ENCODE results near the gene SEMA4D.

Gene SEMA4D

GRCh38 chr9:89448381-89448780 lies 49.5 kb downstream of the SEMA4D start:
- no peak for DNase-seq (ENCODE audit: low read depth)
- TF ChIP-seq POLR2A (IDR thresholded peaks at IDR 0.05; ENCODE audit: extremely low read depth, insufficient read length), result no peak
- TF ChIP-seq MAX (IDR thresholded peaks at IDR 0.05; ENCODE audit: low read depth, low read length), result no peak
- no peak for TF ChIP-seq MYC (IDR thresholded peaks at IDR 0.05; ENCODE audit: low read depth, low read length)
- TF ChIP-seq, protein P1, sequence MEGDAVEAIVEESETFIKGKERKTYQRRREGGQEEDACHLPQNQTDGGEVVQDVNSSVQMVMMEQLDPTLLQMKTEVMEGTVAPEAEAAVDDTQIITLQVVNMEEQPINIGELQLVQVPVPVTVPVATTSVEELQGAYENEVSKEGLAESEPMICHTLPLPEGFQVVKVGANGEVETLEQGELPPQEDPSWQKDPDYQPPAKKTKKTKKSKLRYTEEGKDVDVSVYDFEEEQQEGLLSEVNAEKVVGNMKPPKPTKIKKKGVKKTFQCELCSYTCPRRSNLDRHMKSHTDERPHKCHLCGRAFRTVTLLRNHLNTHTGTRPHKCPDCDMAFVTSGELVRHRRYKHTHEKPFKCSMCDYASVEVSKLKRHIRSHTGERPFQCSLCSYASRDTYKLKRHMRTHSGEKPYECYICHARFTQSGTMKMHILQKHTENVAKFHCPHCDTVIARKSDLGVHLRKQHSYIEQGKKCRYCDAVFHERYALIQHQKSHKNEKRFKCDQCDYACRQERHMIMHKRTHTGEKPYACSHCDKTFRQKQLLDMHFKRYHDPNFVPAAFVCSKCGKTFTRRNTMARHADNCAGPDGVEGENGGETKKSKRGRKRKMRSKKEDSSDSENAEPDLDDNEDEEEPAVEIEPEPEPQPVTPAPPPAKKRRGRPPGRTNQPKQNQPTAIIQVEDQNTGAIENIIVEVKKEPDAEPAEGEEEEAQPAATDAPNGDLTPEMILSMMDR (IDR thresholded peaks at IDR 0.05; ENCODE audit: low read depth, low read length), result no peak

GRCh38 chr9:89447416-89447815 lies 50.5 kb downstream of the SEMA4D start:
- TF ChIP-seq MYC (IDR thresholded peaks at IDR 0.05; ENCODE audit: low read depth, low read length), result no peak
- H3K4me3 ChIP-seq (ENCODE audit: low read depth, low read length), result no peak overlapping the region
- no peak for DNase-seq (ENCODE audit: low read depth)

More at GRCh38 chr9:89448381-89448780, 49.5 kb downstream of the SEMA4D start:
- H3K4me3 ChIP-seq (ENCODE audit: low read depth, low read length), result no peak overlapping the region

GRCh38 chr9:89446961-89447310 lies 51.0 kb downstream of the SEMA4D start:
- no peak overlapping the region for H3K4me3 ChIP-seq (ENCODE audit: low read depth, low read length)
- DNase-seq (ENCODE audit: low read depth), result no peak
- TF ChIP-seq, protein P1 (IDR thresholded peaks at IDR 0.05; ENCODE audit: low read depth, low read length), result no peak
- TF ChIP-seq POLR2A (IDR thresholded peaks at IDR 0.05; ENCODE audit: extremely low read depth, insufficient read length) (no peak), MAX (IDR thresholded peaks at IDR 0.05; ENCODE audit: low read depth, low read length) (no peak), MYC (IDR thresholded peaks at IDR 0.05; ENCODE audit: low read depth, low read length) (no peak)

DNA sequence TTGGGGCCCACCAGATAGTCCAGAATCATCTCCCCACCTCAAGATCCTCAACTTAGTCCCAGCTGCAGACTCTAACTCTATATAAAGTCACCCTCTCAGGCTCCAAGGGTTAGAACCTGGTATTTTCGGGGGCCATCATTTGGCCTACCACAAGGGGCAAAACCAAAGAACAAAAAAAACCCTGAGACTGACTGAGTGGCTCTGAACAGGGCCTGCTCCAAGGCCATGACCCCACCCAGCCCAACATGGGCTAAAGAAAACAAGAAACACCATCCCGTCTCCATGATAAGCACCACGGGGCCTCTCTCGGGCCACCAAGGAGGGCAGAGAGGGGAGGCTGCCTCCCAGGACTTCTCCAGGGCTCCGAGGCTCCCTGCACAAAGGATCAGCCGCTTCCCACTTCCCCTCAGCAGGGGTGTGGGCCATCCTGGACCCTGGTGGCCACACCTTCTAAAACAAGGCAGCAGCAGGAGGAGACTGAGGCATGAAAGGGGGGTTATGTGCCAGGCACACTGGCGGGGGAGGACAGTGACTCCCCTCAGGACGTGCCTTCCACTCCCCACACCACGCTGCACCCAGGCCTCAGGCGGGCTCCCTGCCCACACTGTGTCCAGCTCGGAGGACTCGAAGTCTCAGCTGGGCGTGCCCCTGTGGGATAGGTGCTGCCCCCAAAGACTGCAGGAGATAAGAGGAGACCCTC lies 51.5 kb downstream of the SEMA4D start:
- no peak for DNase-seq (ENCODE audit: low read depth)
- TF ChIP-seq, protein P1 (IDR thresholded peaks at IDR 0.05; ENCODE audit: low read depth, low read length), result no peak
- TF ChIP-seq POLR2A (IDR thresholded peaks at IDR 0.05; ENCODE audit: extremely low read depth, insufficient read length), result no peak
- no peak for TF ChIP-seq MYC (IDR thresholded peaks at IDR 0.05; ENCODE audit: low read depth, low read length)
- no peak for TF ChIP-seq MAX (IDR thresholded peaks at IDR 0.05; ENCODE audit: low read depth, low read length)
- H3K4me3 ChIP-seq (ENCODE audit: low read depth, low read length), result no peak overlapping the region

DNA sequence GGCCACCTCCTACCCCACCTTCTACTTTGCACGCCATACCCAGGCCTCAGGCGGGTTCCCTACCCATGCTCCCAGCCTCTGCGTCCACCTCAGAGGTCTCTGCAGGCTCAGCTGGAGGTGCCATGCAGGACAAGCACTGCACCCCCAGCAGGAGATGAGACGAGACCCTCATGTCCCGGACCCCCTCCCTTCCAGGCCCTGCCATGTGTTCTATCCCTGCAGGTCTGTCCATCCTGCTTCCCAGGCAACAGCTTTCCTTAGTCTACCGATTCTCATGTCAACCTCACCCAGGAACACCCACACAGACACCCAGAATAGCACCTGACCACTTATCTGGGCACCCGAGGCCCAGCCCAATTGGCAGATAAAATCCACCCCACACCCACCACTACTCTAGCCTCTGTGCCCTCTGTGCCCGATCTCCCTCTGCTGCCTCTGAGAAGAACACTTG lies 52.1 kb downstream of the SEMA4D start:
- no peak for DNase-seq (ENCODE audit: low read depth)
- H3K4me3 ChIP-seq (ENCODE audit: low read depth, low read length), result no peak overlapping the region

More for the DNA sequence above, 52.1 kb downstream of the SEMA4D start:
- TF ChIP-seq MYC (IDR thresholded peaks at IDR 0.05; ENCODE audit: low read depth, low read length) (no peak), MAX (IDR thresholded peaks at IDR 0.05; ENCODE audit: low read depth, low read length) (no peak), POLR2A (IDR thresholded peaks at IDR 0.05; ENCODE audit: extremely low read depth, insufficient read length) (no peak)
- TF ChIP-seq, protein P1 (IDR thresholded peaks at IDR 0.05; ENCODE audit: low read depth, low read length), result no peak

Data from NB4 (cell line).